Upper lobe of left lung (tissue), 4 donors: ENCODE data around the gene NPHP4.

Experiments used
- EP300 ChIP-seq, 4 donors: sonication (generic); formaldehyde crosslinking; IDR thresholded peaks; one replicate each; pipeline ENCODE4 v1.5.1; 2017; ENCODE audit warnings: antibody characterized with exemption in 4 of 4, control low read depth in 2 of 4
- TF ChIP-seq, protein P1 (sequence below), 6 experiments: fragments of 450-650 bp in 4 of 6; fragments of 200-600 bp in 2 of 6; sonication (generic) in 2 of 6; IDR thresholded peaks; one replicate each; pipeline ENCODE4 v1.5.1; 2016 to 2019; ENCODE audit warnings: antibody characterized with exemption in 6 of 6

DNA sequence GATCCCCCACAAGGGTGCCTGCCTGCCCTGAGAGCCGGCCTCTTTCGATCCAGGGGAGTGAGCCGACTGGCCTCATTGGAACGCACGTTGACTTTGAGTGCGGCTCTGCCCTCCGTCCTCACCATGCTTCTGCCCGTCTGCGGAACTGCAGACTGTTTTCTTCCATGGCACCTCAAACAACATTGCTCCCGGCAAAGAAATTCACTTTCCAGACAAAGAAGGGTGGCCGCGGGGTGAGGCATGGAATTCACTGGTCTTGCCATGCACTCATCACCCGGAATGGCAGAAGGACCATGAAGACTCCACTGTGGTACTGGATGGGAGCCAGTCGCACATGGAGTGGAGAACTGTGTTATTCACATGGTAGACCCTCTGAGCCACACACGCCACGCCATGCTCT, 169.5 kb downstream of the NPHP4 start:
- TF ChIP-seq, protein P1, sequence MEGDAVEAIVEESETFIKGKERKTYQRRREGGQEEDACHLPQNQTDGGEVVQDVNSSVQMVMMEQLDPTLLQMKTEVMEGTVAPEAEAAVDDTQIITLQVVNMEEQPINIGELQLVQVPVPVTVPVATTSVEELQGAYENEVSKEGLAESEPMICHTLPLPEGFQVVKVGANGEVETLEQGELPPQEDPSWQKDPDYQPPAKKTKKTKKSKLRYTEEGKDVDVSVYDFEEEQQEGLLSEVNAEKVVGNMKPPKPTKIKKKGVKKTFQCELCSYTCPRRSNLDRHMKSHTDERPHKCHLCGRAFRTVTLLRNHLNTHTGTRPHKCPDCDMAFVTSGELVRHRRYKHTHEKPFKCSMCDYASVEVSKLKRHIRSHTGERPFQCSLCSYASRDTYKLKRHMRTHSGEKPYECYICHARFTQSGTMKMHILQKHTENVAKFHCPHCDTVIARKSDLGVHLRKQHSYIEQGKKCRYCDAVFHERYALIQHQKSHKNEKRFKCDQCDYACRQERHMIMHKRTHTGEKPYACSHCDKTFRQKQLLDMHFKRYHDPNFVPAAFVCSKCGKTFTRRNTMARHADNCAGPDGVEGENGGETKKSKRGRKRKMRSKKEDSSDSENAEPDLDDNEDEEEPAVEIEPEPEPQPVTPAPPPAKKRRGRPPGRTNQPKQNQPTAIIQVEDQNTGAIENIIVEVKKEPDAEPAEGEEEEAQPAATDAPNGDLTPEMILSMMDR (IDR thresholded peaks at IDR 0.05) = no peak
- TF ChIP-seq EP300 (IDR thresholded peaks at IDR 0.05) = no peak
